Mesenchymal stem cell (in vitro differentiated cells and primary cell): ENCODE data around the gene SLC6A12.

Experiments
- DNase-seq: peaks from one replicate; pipeline ENCODE4 v3.0.0-alpha.2; 2013
- H2AFZ ChIP-seq: one replicate; pipeline ENCODE4 v1.6.1; 2013; ENCODE audit warnings: low read depth, mild to moderate bottlenecking, control low read depth, inconsistent platforms, low read length, moderate library complexity
- H2AK5ac ChIP-seq: 2 replicates; pipeline ENCODE4 v1.6.1; 2013; ENCODE audit warnings: low read length, moderate library complexity, mild to moderate bottlenecking, inconsistent platforms; ENCODE audit not compliant: severe bottlenecking
- H2BK120ac ChIP-seq: one replicate; pipeline ENCODE4 v1.6.1; 2013; ENCODE audit warnings: low read depth, mild to moderate bottlenecking, inconsistent platforms, low read length, moderate library complexity
- H2BK12ac ChIP-seq, 2 experiments: one replicate each; pipeline ENCODE4 v1.6.1; 2013; ENCODE audit warnings: inconsistent platforms in 2 of 2, low read length in 2 of 2, mild to moderate bottlenecking in 2 of 2, moderate library complexity in 2 of 2, control low read depth in 1 of 2
- H2BK15ac ChIP-seq: one replicate; pipeline ENCODE4 v1.6.1; 2013; ENCODE audit warnings: mild to moderate bottlenecking, low read depth, inconsistent platforms; ENCODE audit not compliant: poor library complexity, severe bottlenecking
- H2BK5ac ChIP-seq: 2 replicates; pipeline ENCODE4 v1.6.1; 2013; ENCODE audit warnings: low read depth, mild to moderate bottlenecking, low read length, control low read depth, inconsistent platforms; ENCODE audit not compliant: poor library complexity, severe bottlenecking
- H3K14ac ChIP-seq, 2 experiments: one replicate each; pipeline ENCODE4 v1.6.1; 2013; ENCODE audit warnings: inconsistent platforms in 2 of 2, low read length in 2 of 2, control low read depth in 1 of 2, mild to moderate bottlenecking in 1 of 2, moderate library complexity in 1 of 2
- H3K18ac ChIP-seq, 2 experiments: one replicate each; pipeline ENCODE4 v1.6.1; 2013; ENCODE audit warnings: inconsistent platforms in 2 of 2, low read length in 2 of 2, control low read depth in 1 of 2, low read depth in 1 of 2, mild to moderate bottlenecking in 1 of 2
- H3K23ac ChIP-seq, 2 experiments: one replicate each; pipeline ENCODE4 v1.6.1; 2013; ENCODE audit warnings: inconsistent platforms in 2 of 2, low read length in 2 of 2, mild to moderate bottlenecking in 2 of 2, moderate library complexity in 2 of 2, control low read depth in 1 of 2
- H3K27ac ChIP-seq: 2 replicates; pipeline ENCODE4 v1.5.1; 2013; ENCODE audit warnings: mild to moderate bottlenecking, moderate library complexity, low read length, control low read depth, inconsistent platforms; ENCODE audit not compliant: poor library complexity, severe bottlenecking
- H3K27me3 ChIP-seq, 2 experiments: 2 replicates each; pipeline versions ENCODE4 v1.6.1 to v1.7.0; 2013; ENCODE audit warnings: low read length in 2 of 2, mild to moderate bottlenecking in 2 of 2, moderate library complexity in 2 of 2, control low read depth in 1 of 2, inconsistent platforms in 1 of 2; ENCODE audit not compliant: control insufficient read depth in 1 of 2, insufficient read depth in 1 of 2
- H3K36me3 ChIP-seq, 2 experiments: 2 replicates each; pipeline versions ENCODE4 v1.6.1 to v1.7.0; 2013; ENCODE audit warnings: low read length in 2 of 2, control low read depth in 1 of 2, inconsistent platforms in 1 of 2, low read depth in 1 of 2, mild to moderate bottlenecking in 1 of 2; ENCODE audit not compliant: insufficient read depth in 2 of 2, control insufficient read depth in 1 of 2
- H3K4ac ChIP-seq, 2 experiments: one replicate each; pipeline ENCODE4 v1.6.1; 2013; ENCODE audit warnings: inconsistent platforms in 2 of 2, low read length in 2 of 2, mild to moderate bottlenecking in 2 of 2, moderate library complexity in 2 of 2, control low read depth in 1 of 2, low read depth in 1 of 2
- H3K4me1 ChIP-seq: 2 replicates; pipeline ENCODE4 v1.6.1; 2013; ENCODE audit warnings: low read depth, low read length, control low read depth; ENCODE audit not compliant: control insufficient read depth, insufficient read depth
- H3K4me2 ChIP-seq: 2 replicates; pipeline ENCODE4 v1.6.1; 2013; ENCODE audit warnings: low read length, mild to moderate bottlenecking, inconsistent platforms; ENCODE audit not compliant: poor library complexity, severe bottlenecking
- H3K4me3 ChIP-seq, 2 experiments: 2 replicates each; pipeline versions ENCODE4 v1.5.1 to v1.7.0; 2013; ENCODE audit warnings: low read length in 2 of 2, mild to moderate bottlenecking in 2 of 2, control low read depth in 1 of 2, low read depth in 1 of 2; ENCODE audit not compliant: insufficient read depth in 1 of 2
- H3K79me1 ChIP-seq: replicated peaks from 2 replicates; pipeline ENCODE4 v1.6.1; 2013; ENCODE audit warnings: mild to moderate bottlenecking, control low read depth, low read length, inconsistent platforms; ENCODE audit not compliant: poor library complexity, severe bottlenecking
- H3K9ac ChIP-seq: 2 replicates; pipeline ENCODE4 v1.7.0; 2013; ENCODE audit warnings: mild to moderate bottlenecking, low read length, moderate library complexity
- H3K9me3 ChIP-seq: 2 replicates; pipeline ENCODE4 v1.7.0; 2013; ENCODE audit warnings: mild to moderate bottlenecking, low read length; ENCODE audit not compliant: control insufficient read depth
- H4K8ac ChIP-seq: one replicate; pipeline ENCODE4 v1.6.1; 2013; ENCODE audit warnings: inconsistent platforms, mild to moderate bottlenecking, low read length, moderate library complexity
- H4K91ac ChIP-seq: one replicate; pipeline ENCODE4 v1.6.1; 2013; ENCODE audit warnings: mild to moderate bottlenecking, low read length, inconsistent platforms
- WGBS: methylation state at CpG from one replicate; pipeline ENCODE4 v1.1.7; 2013; ENCODE audit warnings: mixed read lengths; 5-methylcytosine and 5-hydroxymethylcytosine counted together

The SLC6A12 gene

GRCh38 chr12:257521-258321, 43.8 kb upstream of the SLC6A12 start:
- Histone ChIP-seq H3K14ac (no peak overlapping the region), H3K79me1 (no peaks in the 10 kb centered on the region), H3K9ac (no peak overlapping the region), H2AFZ (no peak overlapping the region), H2BK120ac (no peak overlapping the region), H3K4me2 (no peak overlapping the region), H3K9me3 (no peaks in the 10 kb centered on the region), H4K91ac (no peak overlapping the region), H3K27ac (no peak overlapping the region), H4K8ac (no peak overlapping the region), H3K4me1 (peaks cover 1% of the 10 kb centered on the region), H3K23ac (no peak overlapping the region), H3K4me3 (no peak overlapping the region), H2AK5ac (no peak overlapping the region), H3K18ac (no peak overlapping the region), H3K36me3 (no peaks in the 10 kb centered on the region), H2BK12ac (no peak overlapping the region), H2BK5ac (no peak overlapping the region), H3K27me3 (peaks cover 36 to 89% of the 10 kb centered on the region in 2 experiments), H2BK15ac (no peak overlapping the region), H3K4ac (no peak overlapping the region)
- no peak for DNase-seq
- WGBS: 83% methylated on average over 14 of the region's 14 CpGs

DNA sequence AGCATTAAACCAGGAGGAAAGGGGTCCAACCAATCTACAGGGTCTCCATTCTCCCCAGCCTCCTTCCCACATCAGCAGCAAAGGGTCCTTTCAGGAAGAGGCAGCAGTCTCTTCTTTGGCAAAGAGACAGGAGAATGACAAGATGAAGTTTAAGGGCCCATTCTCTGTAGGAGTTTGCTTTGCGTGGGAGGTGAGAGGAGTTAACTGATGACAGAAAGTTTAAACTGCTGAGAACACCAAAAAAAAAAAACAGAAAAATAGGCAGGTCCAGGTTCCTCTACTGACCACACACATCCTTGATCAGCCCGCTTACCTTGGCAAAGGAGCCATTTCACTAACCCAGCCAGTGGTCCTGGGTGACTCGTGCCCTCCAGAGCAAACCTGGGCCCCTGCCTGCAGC, 43.0 kb upstream of the SLC6A12 start:
- H4K8ac ChIP-seq: no peak overlapping the region
- H3K27ac ChIP-seq: no peak overlapping the region
- no peak overlapping the region for H3K9ac ChIP-seq
- no peak overlapping the region for H2AFZ ChIP-seq
- no peak overlapping the region for H3K4ac ChIP-seq
- H4K91ac ChIP-seq: no peak overlapping the region
- H3K27me3 ChIP-seq: peaks cover 36 to 81% of the 10 kb centered on the region in 2 experiments
- no peak overlapping the region for H3K23ac ChIP-seq
- no peak for DNase-seq
- H3K79me1 ChIP-seq: no peaks in the 10 kb centered on the region
- no peak overlapping the region for H2BK12ac ChIP-seq
- no peak overlapping the region for H2BK15ac ChIP-seq
- no peak overlapping the region for H3K4me2 ChIP-seq
- H3K36me3 ChIP-seq: no peaks in the 10 kb centered on the region
- no peak overlapping the region for H3K14ac ChIP-seq
- no peak overlapping the region for H2BK120ac ChIP-seq
- 89% methylated on average over 2 of the region's 3 CpGs for WGBS
- H3K18ac ChIP-seq: no peak overlapping the region
- H3K9me3 ChIP-seq: no peaks in the 10 kb centered on the region
- H2AK5ac ChIP-seq: no peak overlapping the region
- H3K4me3 ChIP-seq: no peak overlapping the region
- no peak overlapping the region for H2BK5ac ChIP-seq
- H3K4me1 ChIP-seq: peaks cover 4% of the 10 kb centered on the region

DNA sequence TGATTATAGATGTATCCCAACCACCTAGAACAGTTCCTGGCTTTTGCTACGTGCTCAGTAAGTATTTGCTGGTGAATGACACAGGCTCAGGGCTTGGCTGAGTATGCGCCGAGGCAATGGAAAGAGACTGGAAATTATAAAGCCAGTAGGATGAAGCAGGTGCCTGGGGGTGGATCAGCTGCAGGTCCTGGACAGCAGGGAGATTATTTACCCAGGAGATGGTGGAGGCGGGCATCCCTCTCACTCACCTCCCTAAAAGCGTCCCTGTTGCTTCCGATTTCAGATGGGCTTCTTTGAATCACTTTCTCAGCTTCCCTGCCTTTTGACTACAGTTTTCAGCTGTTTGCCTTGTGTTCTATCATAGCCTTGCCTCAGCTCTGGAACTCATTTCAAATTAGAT, 42.3 kb upstream of the SLC6A12 start:
- Histone ChIP-seq H4K8ac (no peak overlapping the region), H2AFZ (no peak overlapping the region), H3K36me3 (no peaks in the 10 kb centered on the region), H3K9me3 (no peaks in the 10 kb centered on the region), H3K27me3 (peaks cover 36 to 76% of the 10 kb centered on the region in 2 experiments), H2BK15ac (no peak overlapping the region), H3K79me1 (no peaks in the 10 kb centered on the region), H2BK5ac (no peak overlapping the region), H2BK120ac (no peak overlapping the region), H3K23ac (no peak overlapping the region), H3K18ac (no peak overlapping the region), H3K4ac (no peak overlapping the region), H3K4me1 (peaks cover 7% of the 10 kb centered on the region), H3K9ac (no peak overlapping the region), H3K4me3 (no peak overlapping the region), H2AK5ac (no peak overlapping the region), H3K27ac (no peak overlapping the region), H3K4me2 (no peak overlapping the region), H3K14ac (no peak overlapping the region), H2BK12ac (no peak overlapping the region), H4K91ac (no peak overlapping the region)
- 95% methylated on average over 6 of the region's 6 CpGs for WGBS
- DNase-seq: no peak

- H3K79me1 ChIP-seq: no peaks in the 10 kb centered on the region
- H3K4me1 ChIP-seq: peaks cover 7% of the 10 kb centered on the region
- no peak overlapping the region for H3K4ac ChIP-seq
- 77% methylated on average over 9 of the region's 9 CpGs for WGBS
- no peaks in the 10 kb centered on the region for H3K36me3 ChIP-seq
- H3K27ac ChIP-seq: no peak overlapping the region
- H2BK5ac ChIP-seq: no peak overlapping the region
- no peak overlapping the region for H3K18ac ChIP-seq
- no peak overlapping the region for H2BK120ac ChIP-seq
- no peak for DNase-seq
- H3K14ac ChIP-seq: no peak overlapping the region
- no peak overlapping the region for H3K9ac ChIP-seq
- no peaks in the 10 kb centered on the region for H3K9me3 ChIP-seq
- no peak overlapping the region for H3K4me2 ChIP-seq
- H2AK5ac ChIP-seq: no peak overlapping the region
- H3K4me3 ChIP-seq: no peak overlapping the region
- no peak overlapping the region for H4K91ac ChIP-seq
- no peak overlapping the region for H2BK12ac ChIP-seq
- no peak overlapping the region for H3K23ac ChIP-seq
- peaks cover 33 to 63% of the 10 kb centered on the region in 2 experiments for H3K27me3 ChIP-seq
- H2AFZ ChIP-seq: no peak overlapping the region
- no peak overlapping the region for H4K8ac ChIP-seq
- no peak overlapping the region for H2BK15ac ChIP-seq
These were observed 41.0 kb upstream of the SLC6A12 start for GRCh38 chr12:254912-255311.
